Osteocyte (in vitro differentiated cells): ENCODE measurements around the gene INTU. TPM values are rescaled to one million over a fixed set of nuclear protein-coding genes. Genes with fewer than 3 reads are reported as not detected.

Experiments used
- DNase-seq: peaks from one replicate; pipeline ENCODE4 v3.0.0; 2021; ENCODE audit warnings: mixed read lengths; ENCODE audit not compliant: unreplicated experiment; ENCODE audit errors: extremely low spot score
- H3K27ac Mint-ChIP-seq: one replicate; pipeline ENCODE4 v1.8.0; 2021; ENCODE audit warnings: mild to moderate bottlenecking, mixed read lengths; ENCODE audit not compliant: unreplicated experiment
- H3K27me3 Mint-ChIP-seq: one replicate; pipeline ENCODE4 v1.8.0; 2021; ENCODE audit warnings: mixed read lengths; ENCODE audit not compliant: unreplicated experiment
- H3K36me3 Mint-ChIP-seq: one replicate; pipeline ENCODE4 v1.8.0; 2021; ENCODE audit warnings: mixed read lengths; ENCODE audit not compliant: unreplicated experiment
- H3K4me1 Mint-ChIP-seq: one replicate; pipeline ENCODE4 v1.8.0; 2021; ENCODE audit warnings: mixed read lengths; ENCODE audit not compliant: unreplicated experiment
- H3K4me3 Mint-ChIP-seq: one replicate; pipeline ENCODE4 v1.8.0; 2021; ENCODE audit warnings: mild to moderate bottlenecking, moderate library complexity, mixed read lengths; ENCODE audit not compliant: unreplicated experiment
- H3K9me3 Mint-ChIP-seq: one replicate; pipeline ENCODE4 v1.8.0; 2021; ENCODE audit warnings: mixed read lengths; ENCODE audit not compliant: unreplicated experiment
- CTCF ChIP-seq: fragments of 200-600 bp; sonication (generic); IDR thresholded peaks from 2 replicates; pipeline ENCODE4 v1.5.0; 2021; ENCODE audit warnings: antibody characterized with exemption, mild to moderate bottlenecking, moderate library complexity
- total RNA-seq: library from RNA; stranded (reverse); gene quantifications from 2 replicates; pipeline ENCODE4 v1.2.1, GENCODE V29; 2021

The INTU gene
- total RNA-seq, 1 donor from 2014 or later = 6.0 TPM

- DNase-seq = no peak
- TF ChIP-seq CTCF = no peak
- Mint-ChIP-seq H3K9me3 (no peaks in the 10 kb centered on the region), H3K4me1 (no peaks in the 10 kb centered on the region), H3K4me3 (no peak overlapping the region), H3K27ac (no peak overlapping the region), H3K36me3 (no peaks in the 10 kb centered on the region), H3K27me3 (peaks cover 18% of the 10 kb centered on the region)
These were observed 140.3 kb downstream of the INTU start for GRCh38 chr4:127772769-127773671.

- no peak for TF ChIP-seq CTCF
These were observed 143.1 kb downstream of the INTU start for GRCh38 chr4:127775843-127776242.

More at GRCh38 chr4:127775843-127776242, 143.1 kb downstream of the INTU start:
- Mint-ChIP-seq H3K27ac (no peak overlapping the region), H3K27me3 (peaks cover 22% of the 10 kb centered on the region), H3K9me3 (no peaks in the 10 kb centered on the region), H3K36me3 (no peaks in the 10 kb centered on the region), H3K4me1 (no peaks in the 10 kb centered on the region), H3K4me3 (no peak overlapping the region)
- no peak for DNase-seq

Other genes with a start within 250 kb of the INTU start
- gene SLC25A31, start 97.4 kb downstream of the INTU start, total RNA-seq = not detected in 2 replicates
- 1.7 and 2.5 TPM in 2 replicates for gene HSPA4L, start 149.4 kb downstream of the INTU start, total RNA-seq
- gene PLK4, start 247.9 kb downstream of the INTU start, total RNA-seq = 3.7 and 5.7 TPM in 2 replicates